H9 (cell line): ENCODE data around the gene CDCP1. TPM values are rescaled to one million over a fixed set of nuclear protein-coding genes. Genes with fewer than 3 reads are reported as not detected.

Experiments used
- DNase-seq: peaks from one replicate; pipeline ENCODE4 v3.0.0-alpha.2; 2017
- H2AFZ ChIP-seq: one replicate; pipeline ENCODE4 v1.6.1; 2013; ENCODE audit warnings: mild to moderate bottlenecking, low read length, control low read depth, moderate library complexity
- H2AK5ac ChIP-seq: 2 replicates; pipeline ENCODE4 v1.6.1; 2013; ENCODE audit warnings: low read length, control low read depth, mixed read lengths; ENCODE audit not compliant: insufficient read length
- H2BK120ac ChIP-seq: one replicate; pipeline ENCODE4 v1.6.1; 2013; ENCODE audit warnings: low read depth, mild to moderate bottlenecking, low read length, control low read depth, inconsistent platforms; ENCODE audit not compliant: poor library complexity, severe bottlenecking
- H2BK12ac ChIP-seq: 2 replicates; pipeline ENCODE4 v1.6.1; 2013; ENCODE audit warnings: low read length, control low read depth, mixed read lengths, low read depth; ENCODE audit not compliant: insufficient read length
- H2BK15ac ChIP-seq: 2 replicates; pipeline ENCODE4 v1.6.1; 2013; ENCODE audit warnings: low read depth, low read length, control low read depth
- H2BK20ac ChIP-seq: one replicate; pipeline ENCODE4 v1.6.1; 2013; ENCODE audit warnings: low read depth, mild to moderate bottlenecking, low read length, control low read depth, inconsistent platforms; ENCODE audit not compliant: poor library complexity, severe bottlenecking
- H2BK5ac ChIP-seq: 2 replicates; pipeline ENCODE4 v1.6.1; 2013; ENCODE audit warnings: low read length, control low read depth, mixed read lengths; ENCODE audit not compliant: insufficient read length
- H3K14ac ChIP-seq: 2 replicates; pipeline ENCODE4 v1.6.1; 2013; ENCODE audit warnings: low read length, control low read depth; ENCODE audit not compliant: insufficient read depth
- H3K18ac ChIP-seq: 2 replicates; pipeline ENCODE4 v1.6.1; 2013; ENCODE audit warnings: low read depth, mild to moderate bottlenecking, mixed read lengths, low read length, control low read depth; ENCODE audit not compliant: insufficient read length
- H3K23ac ChIP-seq: 2 replicates; pipeline ENCODE4 v1.6.1; 2013; ENCODE audit warnings: low read length, control low read depth, mixed read lengths, low read depth; ENCODE audit not compliant: insufficient read length
- H3K23me2 ChIP-seq: 2 replicates; pipeline ENCODE4 v1.6.1; 2013; ENCODE audit warnings: low read depth, mild to moderate bottlenecking, mixed read lengths, low read length, control low read depth; ENCODE audit not compliant: insufficient read length, poor library complexity, severe bottlenecking
- H3K27ac ChIP-seq: 2 replicates; pipeline ENCODE4 v1.5.1; 2013; ENCODE audit warnings: low read length, control low read depth, mixed read lengths, low read depth; ENCODE audit not compliant: insufficient read length
- H3K27me3 ChIP-seq: 2 replicates; pipeline ENCODE4 v1.6.1; 2013; ENCODE audit warnings: low read length, control low read depth, inconsistent platforms; ENCODE audit not compliant: insufficient read depth
- H3K4ac ChIP-seq: 2 replicates; pipeline ENCODE4 v1.6.1; 2013; ENCODE audit warnings: low read depth, mild to moderate bottlenecking, control low read depth, inconsistent platforms, low read length, moderate library complexity
- H3K4me1 ChIP-seq: 2 replicates; pipeline ENCODE4 v1.6.1; 2013; ENCODE audit warnings: low read length, control low read depth, inconsistent platforms; ENCODE audit not compliant: insufficient read depth
- H3K4me2 ChIP-seq: 2 replicates; pipeline ENCODE4 v1.6.1; 2013; ENCODE audit warnings: low read length, control low read depth, mixed read lengths; ENCODE audit not compliant: insufficient read length, insufficient read depth
- H3K56ac ChIP-seq: 2 replicates; pipeline ENCODE4 v1.6.1; 2013; ENCODE audit warnings: low read depth, mild to moderate bottlenecking, mixed read lengths, low read length, control low read depth; ENCODE audit not compliant: insufficient read length
- H3K79me1 ChIP-seq: 2 replicates; pipeline ENCODE4 v1.6.1; 2013; ENCODE audit warnings: low read depth, mild to moderate bottlenecking, moderate library complexity, low read length, control low read depth, inconsistent platforms; ENCODE audit not compliant: insufficient read depth, poor library complexity, severe bottlenecking
- H3K79me2 ChIP-seq: 2 replicates; pipeline ENCODE4 v1.6.1; 2013; ENCODE audit warnings: low read length, control low read depth, inconsistent platforms; ENCODE audit not compliant: insufficient read depth
- H3K9ac ChIP-seq: 2 replicates; pipeline ENCODE4 v1.6.1; 2013; ENCODE audit warnings: low read length, control low read depth, mixed read lengths; ENCODE audit not compliant: insufficient read length; ENCODE audit errors: extremely low read depth
- H3K9me3 ChIP-seq: one replicate; pipeline ENCODE4 v1.6.1; 2013; ENCODE audit warnings: low read depth, low read length, inconsistent platforms; ENCODE audit not compliant: control insufficient read depth
- H3T11ph ChIP-seq: one replicate; pipeline ENCODE4 v1.6.1; 2013; ENCODE audit warnings: mild to moderate bottlenecking, low read length, control low read depth, inconsistent platforms
- H4K20me1 ChIP-seq: one replicate; pipeline ENCODE4 v1.6.1; 2013; ENCODE audit not compliant: control insufficient read depth, insufficient read length, insufficient read depth
- H4K5ac ChIP-seq: 2 replicates; pipeline ENCODE4 v1.6.1; 2013; ENCODE audit warnings: low read depth, mild to moderate bottlenecking, mixed read lengths, low read length, control low read depth; ENCODE audit not compliant: insufficient read length
- H4K8ac ChIP-seq: replicated peaks from 2 replicates; pipeline ENCODE4 v1.6.1; 2013; ENCODE audit warnings: low read length, control low read depth, mixed read lengths, low read depth; ENCODE audit not compliant: insufficient read length
- H4K91ac ChIP-seq: 2 replicates; pipeline ENCODE4 v1.6.1; 2013; ENCODE audit warnings: low read depth, mild to moderate bottlenecking, moderate library complexity, mixed read lengths, low read length, control low read depth; ENCODE audit not compliant: insufficient read length
- H3K27ac Mint-ChIP-seq, 3 experiments: 2 replicates in 2 of 3; 3 replicates in 1 of 3; pipeline ENCODE4 v1.8.0; 2020 to 2021; ENCODE audit warnings: mixed read lengths in 3 of 3, mild to moderate bottlenecking in 1 of 3, moderate library complexity in 1 of 3
- H3K27me3 Mint-ChIP-seq: 2 replicates; pipeline ENCODE4 v1.8.0; 2021; ENCODE audit warnings: low read depth, mild to moderate bottlenecking, moderate library complexity, mixed read lengths
- H3K36me3 Mint-ChIP-seq, 3 experiments: 2 replicates in 2 of 3; 3 replicates in 1 of 3; pipeline ENCODE4 v1.8.0; 2020 to 2021; ENCODE audit warnings: low read depth in 3 of 3, mixed read lengths in 3 of 3; ENCODE audit not compliant: insufficient read depth in 1 of 3
- H3K4me1 Mint-ChIP-seq, 2 experiments: 2 replicates each; pipeline ENCODE4 v1.8.0; 2020; ENCODE audit warnings: mixed read lengths in 2 of 2
- H3K4me3 Mint-ChIP-seq, 2 experiments: 2 replicates in 1 of 2; 3 replicates in 1 of 2; pipeline ENCODE4 v1.8.0; 2020 to 2021; ENCODE audit warnings: mild to moderate bottlenecking in 2 of 2, mixed read lengths in 2 of 2, moderate library complexity in 1 of 2
- H3K9me3 Mint-ChIP-seq, 2 experiments: 2 replicates in 1 of 2; 3 replicates in 1 of 2; pipeline ENCODE4 v1.8.0; 2020; ENCODE audit warnings: mild to moderate bottlenecking in 2 of 2, mixed read lengths in 2 of 2, moderate library complexity in 1 of 2
- CTCF ChIP-seq: fragments of 200-600 bp; sonication (generic); conservative IDR thresholded peaks from 3 replicates; pipeline ENCODE4 v1.8.0; 2021; ENCODE audit warnings: antibody characterized with exemption, mild to moderate bottlenecking
- WGBS: extraction: QIAGEN DNeasy Blood & Tissue Kit; methylation state at CpG from one replicate; pipeline ENCODE4 v1.1.7; 2013; ENCODE audit warnings: missing lambda C conversion rate, low lambda C conversion rate, mixed read lengths; ENCODE audit not compliant: insufficient read length; ENCODE audit errors: extremely low coverage; 5-methylcytosine and 5-hydroxymethylcytosine counted together
- total RNA-seq: library from RNA; stranded (reverse); gene quantifications from 2 replicates; pipeline ENCODE4 v1.2.1, GENCODE V29; 2021

The CDCP1 gene
- total RNA-seq, 1 experiment from 2014 or later, result 12.9 TPM

- no peak overlapping the region for H3K56ac ChIP-seq
- DNase-seq, result no peak
- H4K8ac ChIP-seq, result no peak overlapping the region
- H2BK120ac ChIP-seq, result no peak overlapping the region
- no peak overlapping the region for H2BK12ac ChIP-seq
- Mint-ChIP-seq H3K9me3 (no peaks in the 10 kb centered on the region), H3K4me3 (no peak overlapping the region), H3K27ac (no peak overlapping the region; a peak in 1 of 7 replicates), H3K36me3 (peaks cover 4 to 17% (median 11%) of the 10 kb centered on the region in 3 experiments; a peak in 6 of 7 replicates), H3K27me3 (no peaks in the 10 kb centered on the region), H3K4me1 (no peaks in the 10 kb centered on the region)
- no peaks in the 10 kb centered on the region for H4K20me1 ChIP-seq
- H3K79me1 ChIP-seq, result no peaks in the 10 kb centered on the region
- no peak overlapping the region for H3K18ac ChIP-seq
- H3K9me3 ChIP-seq, result no peaks in the 10 kb centered on the region
- H3K4me2 ChIP-seq, result no peak overlapping the region
- no CpG with 5 or more reads among the region's 4 CpGs for WGBS
- TF ChIP-seq CTCF, result no peak
- H2BK5ac ChIP-seq, result no peak overlapping the region
- no peak overlapping the region for H4K91ac ChIP-seq
- H3K79me2 ChIP-seq, result no peaks in the 10 kb centered on the region
- no peak overlapping the region for H3K23ac ChIP-seq
- no peak overlapping the region for H2BK20ac ChIP-seq
- H2AK5ac ChIP-seq, result no peak overlapping the region
- no peak overlapping the region for H3K4ac ChIP-seq
- H4K5ac ChIP-seq, result no peak overlapping the region
- H3T11ph ChIP-seq, result no peak overlapping the region
- H3K9ac ChIP-seq, result no peak overlapping the region
- no peak overlapping the region for H2AFZ ChIP-seq
- H3K23me2 ChIP-seq, result no peaks in the 10 kb centered on the region
- no peak overlapping the region for H3K14ac ChIP-seq
- no peak overlapping the region for H3K27ac ChIP-seq
- H3K4me1 ChIP-seq, result no peaks in the 10 kb centered on the region
- no peak overlapping the region for H2BK15ac ChIP-seq
- H3K27me3 ChIP-seq, result no peaks in the 10 kb centered on the region
These were observed 42.1 kb downstream of the CDCP1 start for GRCh38 chr3:45103753-45104714.
